ENCODE measurements around the gene TEAD4. TPM values are rescaled to one million over a fixed set of nuclear protein-coding genes. Genes with fewer than 3 reads are reported as not detected.
A peak's percentile ranks its signal among the peaks of the same experiment; 100 is the strongest.

The TEAD4 gene
- total RNA-seq, 1 experiment from 2014 or later: 54.4 TPM

DNA sequence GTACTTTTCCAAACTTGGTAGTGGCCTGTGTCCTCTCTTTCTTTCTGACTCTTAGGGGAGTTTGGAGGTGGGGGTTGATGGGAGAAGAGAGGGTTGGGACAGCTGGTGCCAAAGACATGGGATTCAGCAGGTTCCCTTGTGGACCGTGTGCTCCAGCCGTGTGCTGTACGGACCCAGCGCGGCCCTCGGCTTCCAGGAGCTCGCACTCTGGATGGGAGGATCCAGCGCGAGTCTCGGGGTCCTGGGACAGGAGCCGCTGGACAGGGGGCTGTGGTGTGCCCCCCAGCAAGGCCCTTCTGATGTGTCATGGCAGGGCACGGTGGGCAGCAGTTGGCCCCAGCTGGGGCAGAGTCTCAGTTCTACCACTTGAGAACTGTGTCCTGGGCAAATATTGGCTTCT, 73.0 kb downstream of the TEAD4 start:
- DNase-seq (ENCODE audit: low spot score): no peak

DNA sequence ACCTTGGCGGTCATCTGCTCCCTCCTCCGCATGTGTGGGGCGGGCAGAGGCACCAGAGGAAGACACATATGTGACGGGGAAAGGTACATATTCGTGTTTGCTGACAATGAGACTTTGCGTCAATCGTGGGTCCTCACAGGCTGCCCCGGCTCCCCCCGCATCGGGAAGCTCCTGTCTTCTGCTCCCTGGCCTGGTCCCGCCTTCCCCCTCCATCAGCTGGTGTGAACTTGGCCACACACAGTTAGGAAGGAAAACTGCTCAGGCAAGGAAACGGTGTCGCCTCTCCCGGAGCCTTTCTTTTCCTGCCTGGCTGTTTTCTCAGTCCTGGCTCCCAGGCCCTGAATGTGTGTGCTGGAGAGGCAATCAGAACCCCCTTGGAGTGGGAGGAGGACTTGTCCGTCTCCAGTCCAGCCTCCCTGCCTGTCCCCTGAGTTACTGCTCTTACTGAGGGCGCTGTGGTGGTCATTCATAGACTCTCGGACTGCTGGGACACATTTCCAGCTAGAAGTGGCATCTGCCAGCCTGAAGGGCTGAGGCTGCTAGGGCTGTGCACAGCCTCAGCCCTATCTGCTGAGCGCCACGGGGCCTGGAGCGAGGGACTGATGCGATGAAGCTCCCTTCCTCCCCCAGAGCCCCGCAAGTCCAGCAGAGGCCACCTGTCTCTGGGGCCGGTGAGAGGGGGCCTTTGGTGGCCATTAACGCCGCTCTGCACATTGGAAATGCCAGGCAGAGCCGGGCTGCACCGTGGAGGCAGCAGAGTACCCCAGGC, 73.8 kb downstream of the TEAD4 start:
- DNase-seq (ENCODE audit: low spot score): no peak

GRCh38 chr12:3033539-3033867, 74.3 kb downstream of the TEAD4 start:
- no peak for DNase-seq (ENCODE audit: low spot score)

- DNase-seq (ENCODE audit: low spot score): peak; percentile 76
Observed at GRCh38 chr12:3034067-3034750, 75.0 kb downstream of the TEAD4 start.

DNA sequence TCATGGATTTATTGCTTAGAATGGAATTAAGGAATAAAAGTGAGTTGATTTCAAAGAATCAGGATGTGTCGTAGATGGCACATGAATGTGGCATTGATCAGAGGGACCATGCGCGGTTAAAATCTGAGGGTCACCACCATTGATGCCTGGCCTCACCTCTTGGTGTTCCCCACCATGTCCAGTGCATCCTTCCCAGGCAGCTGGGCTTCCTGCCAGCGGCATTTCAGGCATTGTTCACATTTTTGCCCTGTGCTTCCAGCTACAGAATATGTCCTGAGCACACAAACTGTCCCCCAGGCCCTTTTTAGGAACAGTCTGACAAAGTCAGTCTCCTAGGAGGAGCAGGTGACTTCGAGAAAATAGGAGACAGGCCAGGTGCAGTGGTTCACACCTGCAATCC, 76.0 kb downstream of the TEAD4 start:
- DNase-seq (ENCODE audit: low spot score): no peak

GRCh38 chr12:3035815-3036702, 76.9 kb downstream of the TEAD4 start:
- DNase-seq (ENCODE audit: low spot score): no peak

- DNase-seq (ENCODE audit: low spot score): no peak
Observed at GRCh38 chr12:3036901-3037600, 77.9 kb downstream of the TEAD4 start.

DNA sequence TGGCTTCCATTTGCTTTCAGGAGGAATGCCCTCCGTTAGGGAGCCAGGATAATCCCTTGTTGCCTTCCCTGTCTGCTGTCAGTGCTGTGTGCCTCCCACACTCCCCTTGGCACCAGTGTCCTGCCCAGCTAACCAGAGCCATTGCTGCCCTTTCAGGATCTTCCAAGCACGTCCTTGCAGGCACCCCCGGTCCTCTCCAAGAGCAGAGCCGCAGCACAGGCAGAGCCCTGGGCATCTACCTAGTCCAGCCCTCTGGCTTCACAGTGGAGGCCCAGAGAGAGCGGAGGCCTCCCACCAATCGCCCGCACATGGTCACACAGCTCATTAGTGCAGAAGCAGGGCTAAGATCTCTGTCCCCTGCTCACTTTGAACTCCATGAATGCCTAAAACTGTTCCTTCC, 79.0 kb downstream of the TEAD4 start:
- DNase-seq (ENCODE audit: low spot score): no peak

DNA sequence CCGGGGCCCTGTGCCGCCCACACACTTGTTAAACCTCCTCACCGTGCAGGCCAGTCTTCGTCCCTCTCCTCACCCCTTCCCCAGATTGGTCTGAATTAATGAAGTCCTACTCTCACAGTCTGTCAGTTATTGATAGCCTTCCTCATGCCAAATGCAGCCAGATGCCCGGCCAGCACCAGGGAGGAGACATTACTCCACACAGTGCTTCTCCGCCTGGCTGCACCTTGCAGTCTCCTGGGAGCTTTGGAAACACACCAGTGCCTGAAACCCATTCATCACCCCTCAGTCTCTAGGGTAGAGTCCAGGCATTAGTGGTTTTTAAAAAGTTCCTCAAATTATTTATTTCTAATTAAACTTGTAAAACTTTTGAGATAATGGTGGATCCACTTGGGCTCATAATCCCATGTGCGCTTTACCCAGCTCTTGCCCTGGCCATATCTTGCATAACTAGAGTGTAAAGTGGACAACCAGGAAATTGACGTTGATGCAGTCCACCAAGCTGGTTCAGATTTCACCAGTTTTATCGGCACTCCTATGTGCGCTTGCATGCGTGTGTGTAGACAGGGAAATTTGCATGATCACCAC, 79.8 kb downstream of the TEAD4 start:
- no peak for DNase-seq (ENCODE audit: low spot score)

- no peak for DNase-seq (ENCODE audit: low spot score)
Observed at GRCh38 chr12:3040026-3040656, 80.9 kb downstream of the TEAD4 start.

- DNase-seq (ENCODE audit: low spot score): no peak
Observed at GRCh38 chr12:3040663-3041544, 81.7 kb downstream of the TEAD4 start.

- DNase-seq (ENCODE audit: low spot score): peak; percentile 85
Observed at GRCh38 chr12:3041558-3042164, 82.5 kb downstream of the TEAD4 start.

DNA sequence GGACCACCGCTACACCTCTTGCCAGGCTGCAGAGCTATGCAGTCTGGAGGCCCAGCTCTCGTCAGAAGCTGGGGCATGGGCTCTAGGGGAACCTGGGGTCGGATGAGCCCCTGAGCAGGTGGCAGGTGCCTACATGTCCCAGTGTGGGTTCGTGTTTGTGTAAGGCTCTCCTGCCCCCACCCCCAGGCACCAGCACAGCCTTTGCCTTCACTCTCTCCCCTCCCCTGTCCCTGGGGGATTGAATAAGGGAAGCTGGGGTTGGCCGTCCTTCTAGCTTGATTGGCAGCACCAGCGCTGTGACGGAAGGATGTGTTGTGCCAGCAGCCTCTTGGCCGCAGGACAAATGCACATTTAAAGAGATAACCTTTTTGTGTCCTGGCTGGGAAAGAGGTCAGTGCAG, 83.2 kb downstream of the TEAD4 start:
- DNase-seq (ENCODE audit: low spot score): no peak

GRCh38 chr12:3042826-3043225, 83.6 kb downstream of the TEAD4 start:
- DNase-seq (ENCODE audit: low spot score): no peak

DNA sequence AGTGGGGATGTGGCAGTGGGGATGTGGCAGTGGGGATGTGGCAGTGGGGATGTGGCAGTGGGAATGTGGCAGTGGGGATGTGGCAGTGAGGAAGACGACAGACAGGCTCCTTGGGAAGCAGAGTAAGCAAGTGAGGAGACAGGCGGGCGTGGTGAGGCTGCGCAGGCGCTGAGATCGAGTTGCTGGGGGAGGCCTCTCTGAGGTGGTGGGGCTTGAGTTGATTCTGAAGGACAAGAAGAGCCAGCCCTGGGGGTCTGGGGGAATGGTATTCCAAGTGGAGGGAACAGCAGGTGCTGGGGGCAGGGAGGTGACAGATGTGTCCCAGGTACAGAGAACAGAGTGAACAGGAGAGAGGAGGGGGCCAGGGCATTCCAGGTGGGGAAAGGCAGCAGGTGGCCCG, 84.2 kb downstream of the TEAD4 start:
- no peak for DNase-seq (ENCODE audit: low spot score)

GRCh38 chr12:3044141-3044630, 85.0 kb downstream of the TEAD4 start:
- no peak for DNase-seq (ENCODE audit: low spot score)

DNA sequence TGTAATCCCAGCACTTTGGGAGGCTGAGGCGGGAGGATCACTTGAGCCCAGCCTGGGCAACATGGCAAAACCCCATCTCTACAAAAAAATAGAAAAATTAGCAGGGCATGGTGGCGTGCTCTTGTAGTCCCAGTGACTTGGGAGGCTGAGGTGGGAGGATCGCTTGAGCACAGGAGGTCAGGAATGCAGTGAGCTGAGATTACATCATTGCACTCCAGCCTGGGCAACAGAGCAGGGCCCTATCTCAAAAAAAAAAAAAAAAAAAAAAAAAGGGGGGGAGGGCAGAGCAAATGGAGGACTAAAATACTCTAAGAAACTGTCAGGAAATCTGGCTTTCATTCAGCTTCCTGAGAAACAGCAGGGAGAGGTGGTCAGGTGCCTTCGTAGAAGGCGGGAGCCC, 86.3 kb downstream of the TEAD4 start:
- DNase-seq (ENCODE audit: low spot score): no peak

- DNase-seq (ENCODE audit: low spot score): no peak
Observed at GRCh38 chr12:3045989-3046388, 86.8 kb downstream of the TEAD4 start.

All from HT-29 (cell line).